HL-60 (cell line): ENCODE results near the gene C1QTNF9.

Experiments
- DNase-seq, 2 experiments: peaks; one replicate each; pipeline ENCODE4 v3.0.0-alpha.2; 2010 to 2020; ENCODE audit warnings: low read depth in 1 of 2, low spot score in 1 of 2
- H3K27ac ChIP-seq: fragments of 250-450 bp; sonication (Bioruptor Pico); replicated peaks from 2 replicates; pipeline ENCODE4 v1.5.1; 2020; ENCODE audit warnings: mild to moderate bottlenecking, moderate library complexity
- H3K27me3 ChIP-seq: fragments of 250-450 bp; sonication (Bioruptor Pico); 2 replicates; pipeline ENCODE4 v1.5.1; 2021; ENCODE audit warnings: mild to moderate bottlenecking, moderate library complexity; ENCODE audit not compliant: insufficient read depth, poor library complexity, severe bottlenecking
- H3K4me3 ChIP-seq: replicated peaks from 2 replicates; pipeline ENCODE4 v1.5.1; 2011; ENCODE audit warnings: mild to moderate bottlenecking, control low read depth, low read length; ENCODE audit not compliant: insufficient read depth
- GABPA ChIP-seq: IDR thresholded peaks from 2 replicates; pipeline ENCODE4 v1.6.1; 2012; ENCODE audit warnings: low read depth
- POLR2AphosphoS5 ChIP-seq: IDR thresholded peaks from 2 replicates; pipeline ENCODE4 v1.6.1; 2012; ENCODE audit warnings: low read depth
- SPI1 ChIP-seq: IDR thresholded peaks from 2 replicates; pipeline ENCODE4 v1.6.1; 2012; ENCODE audit warnings: low read depth, mild to moderate bottlenecking, borderline replicate concordance
- TF ChIP-seq, protein P1 (sequence below): IDR thresholded peaks from 2 replicates; pipeline ENCODE4 v1.6.1; 2012; ENCODE audit warnings: low read depth; ENCODE audit not compliant: insufficient replicate concordance
- TF ChIP-seq, protein P2 (sequence below): IDR thresholded peaks from one replicate; pipeline ENCODE4 v1.5.1; 2011; ENCODE audit warnings: low read length, control low read depth, inconsistent platforms; ENCODE audit not compliant: insufficient read depth

Gene C1QTNF9

DNA sequence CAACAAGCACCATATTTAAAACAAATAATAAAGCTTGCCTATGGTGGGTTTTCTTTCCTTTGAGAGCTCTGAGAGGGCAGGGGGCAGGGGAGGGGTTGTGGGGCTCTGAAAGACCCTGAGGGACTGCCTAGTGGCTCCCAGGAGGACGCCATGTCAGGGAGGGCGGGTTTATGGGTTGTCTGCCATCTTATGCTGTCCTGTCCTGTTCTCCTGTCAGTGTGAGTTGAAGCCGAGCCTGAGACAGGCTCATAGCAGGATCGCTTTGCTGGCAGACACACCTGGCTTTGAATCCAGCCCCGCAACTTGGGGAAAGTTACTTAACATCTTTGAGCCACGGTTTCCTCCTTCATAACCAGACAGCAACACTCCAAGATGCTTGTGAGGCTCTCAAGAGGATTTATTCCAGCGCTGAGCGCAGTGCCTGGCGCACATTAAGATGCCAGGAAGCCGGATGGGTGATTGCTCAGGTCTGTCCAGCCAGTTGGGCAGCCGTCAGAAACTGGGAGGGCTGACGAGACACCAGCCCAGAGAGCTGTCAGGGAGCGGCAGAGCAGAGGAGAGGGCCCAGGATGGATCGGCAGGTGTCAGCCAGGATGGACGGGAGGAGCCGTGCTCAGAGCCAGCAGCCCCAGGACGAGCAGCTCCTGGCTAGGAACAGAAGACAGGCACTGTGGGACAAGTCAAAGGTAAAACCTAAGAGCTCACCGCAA lies 36.8 kb upstream of the C1QTNF9 start:
- TF ChIP-seq GABPA (no peak), POLR2AphosphoS5 (no peak)
- TF ChIP-seq, protein P1, sequence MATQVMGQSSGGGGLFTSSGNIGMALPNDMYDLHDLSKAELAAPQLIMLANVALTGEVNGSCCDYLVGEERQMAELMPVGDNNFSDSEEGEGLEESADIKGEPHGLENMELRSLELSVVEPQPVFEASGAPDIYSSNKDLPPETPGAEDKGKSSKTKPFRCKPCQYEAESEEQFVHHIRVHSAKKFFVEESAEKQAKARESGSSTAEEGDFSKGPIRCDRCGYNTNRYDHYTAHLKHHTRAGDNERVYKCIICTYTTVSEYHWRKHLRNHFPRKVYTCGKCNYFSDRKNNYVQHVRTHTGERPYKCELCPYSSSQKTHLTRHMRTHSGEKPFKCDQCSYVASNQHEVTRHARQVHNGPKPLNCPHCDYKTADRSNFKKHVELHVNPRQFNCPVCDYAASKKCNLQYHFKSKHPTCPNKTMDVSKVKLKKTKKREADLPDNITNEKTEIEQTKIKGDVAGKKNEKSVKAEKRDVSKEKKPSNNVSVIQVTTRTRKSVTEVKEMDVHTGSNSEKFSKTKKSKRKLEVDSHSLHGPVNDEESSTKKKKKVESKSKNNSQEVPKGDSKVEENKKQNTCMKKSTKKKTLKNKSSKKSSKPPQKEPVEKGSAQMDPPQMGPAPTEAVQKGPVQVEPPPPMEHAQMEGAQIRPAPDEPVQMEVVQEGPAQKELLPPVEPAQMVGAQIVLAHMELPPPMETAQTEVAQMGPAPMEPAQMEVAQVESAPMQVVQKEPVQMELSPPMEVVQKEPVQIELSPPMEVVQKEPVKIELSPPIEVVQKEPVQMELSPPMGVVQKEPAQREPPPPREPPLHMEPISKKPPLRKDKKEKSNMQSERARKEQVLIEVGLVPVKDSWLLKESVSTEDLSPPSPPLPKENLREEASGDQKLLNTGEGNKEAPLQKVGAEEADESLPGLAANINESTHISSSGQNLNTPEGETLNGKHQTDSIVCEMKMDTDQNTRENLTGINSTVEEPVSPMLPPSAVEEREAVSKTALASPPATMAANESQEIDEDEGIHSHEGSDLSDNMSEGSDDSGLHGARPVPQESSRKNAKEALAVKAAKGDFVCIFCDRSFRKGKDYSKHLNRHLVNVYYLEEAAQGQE = no peak
- TF ChIP-seq, protein P2, sequence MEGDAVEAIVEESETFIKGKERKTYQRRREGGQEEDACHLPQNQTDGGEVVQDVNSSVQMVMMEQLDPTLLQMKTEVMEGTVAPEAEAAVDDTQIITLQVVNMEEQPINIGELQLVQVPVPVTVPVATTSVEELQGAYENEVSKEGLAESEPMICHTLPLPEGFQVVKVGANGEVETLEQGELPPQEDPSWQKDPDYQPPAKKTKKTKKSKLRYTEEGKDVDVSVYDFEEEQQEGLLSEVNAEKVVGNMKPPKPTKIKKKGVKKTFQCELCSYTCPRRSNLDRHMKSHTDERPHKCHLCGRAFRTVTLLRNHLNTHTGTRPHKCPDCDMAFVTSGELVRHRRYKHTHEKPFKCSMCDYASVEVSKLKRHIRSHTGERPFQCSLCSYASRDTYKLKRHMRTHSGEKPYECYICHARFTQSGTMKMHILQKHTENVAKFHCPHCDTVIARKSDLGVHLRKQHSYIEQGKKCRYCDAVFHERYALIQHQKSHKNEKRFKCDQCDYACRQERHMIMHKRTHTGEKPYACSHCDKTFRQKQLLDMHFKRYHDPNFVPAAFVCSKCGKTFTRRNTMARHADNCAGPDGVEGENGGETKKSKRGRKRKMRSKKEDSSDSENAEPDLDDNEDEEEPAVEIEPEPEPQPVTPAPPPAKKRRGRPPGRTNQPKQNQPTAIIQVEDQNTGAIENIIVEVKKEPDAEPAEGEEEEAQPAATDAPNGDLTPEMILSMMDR = no peak
- no peak overlapping the region for H3K27ac ChIP-seq

DNA sequence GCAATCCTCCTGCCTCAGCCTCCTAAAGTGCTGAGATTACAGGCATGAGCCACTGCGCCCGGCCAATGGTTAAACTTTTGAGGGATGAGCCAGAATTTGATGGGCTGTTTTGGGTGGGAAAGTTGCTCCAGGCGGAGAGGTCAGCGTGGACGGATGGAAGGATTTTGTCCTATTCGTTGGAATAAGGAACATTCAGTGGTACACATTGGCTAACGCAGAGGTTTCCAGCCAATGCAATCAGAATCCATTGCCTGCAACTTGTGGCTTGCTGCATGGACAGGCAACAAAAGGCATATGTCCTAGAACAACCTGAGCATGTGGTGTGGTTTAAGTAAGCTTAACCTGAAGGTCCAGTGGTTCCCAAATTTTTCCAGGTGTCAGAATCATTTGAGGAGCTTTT lies 35.5 kb upstream of the C1QTNF9 start:
- no peak for DNase-seq
- TF ChIP-seq, protein P2 = no peak
- TF ChIP-seq, protein P1 = no peak
- TF ChIP-seq GABPA = no peak
- TF ChIP-seq SPI1 = no peak
- TF ChIP-seq POLR2AphosphoS5 = no peak
- no peak overlapping the region for H3K27ac ChIP-seq
- H3K27me3 ChIP-seq = no peaks in the 10 kb centered on the region
- no peak overlapping the region for H3K4me3 ChIP-seq

More for the DNA sequence above, 36.8 kb upstream of the C1QTNF9 start:
- Histone ChIP-seq H3K4me3 (peak overlapping the region; percentile 33), H3K27me3 (no peaks in the 10 kb centered on the region)
- DNase-seq = no peak

DNA sequence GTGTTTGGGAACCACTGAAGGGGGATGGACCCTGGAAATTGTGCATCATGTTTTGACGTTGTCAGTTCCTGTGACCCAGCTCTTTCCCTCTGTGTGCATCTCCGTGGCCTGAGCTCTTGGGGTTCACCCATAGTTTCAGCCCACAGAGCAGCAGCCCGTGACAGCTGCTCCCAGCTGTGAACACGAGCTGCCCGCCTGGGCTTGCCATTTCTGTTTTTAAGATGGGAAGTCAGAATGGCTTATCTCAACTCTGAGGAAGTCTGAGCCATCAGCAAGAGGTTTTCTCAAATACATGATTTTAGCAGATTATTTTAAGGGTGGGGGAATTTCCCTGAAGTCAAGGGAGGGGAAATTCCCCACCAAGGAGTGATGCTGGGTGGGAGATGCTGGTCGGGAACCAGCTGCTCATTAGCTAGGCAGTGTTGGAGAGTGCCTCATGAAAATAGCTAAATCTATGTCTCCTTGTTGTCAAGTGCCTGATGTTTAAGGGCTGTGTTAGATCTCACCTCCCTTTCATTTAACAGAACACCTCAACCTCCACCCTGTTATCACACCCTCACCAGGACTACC lies 34.8 kb upstream of the C1QTNF9 start:
- H3K4me3 ChIP-seq = no peak overlapping the region
- no peaks in the 10 kb centered on the region for H3K27me3 ChIP-seq
- no peak for DNase-seq
- TF ChIP-seq, protein P1 = no peak
- TF ChIP-seq SPI1 = no peak
- TF ChIP-seq, protein P2 = no peak
- no peak for TF ChIP-seq GABPA
- TF ChIP-seq POLR2AphosphoS5 = no peak
- no peak overlapping the region for H3K27ac ChIP-seq
